ENCODE results near the gene MGAT4C.

Gene MGAT4C

DNA sequence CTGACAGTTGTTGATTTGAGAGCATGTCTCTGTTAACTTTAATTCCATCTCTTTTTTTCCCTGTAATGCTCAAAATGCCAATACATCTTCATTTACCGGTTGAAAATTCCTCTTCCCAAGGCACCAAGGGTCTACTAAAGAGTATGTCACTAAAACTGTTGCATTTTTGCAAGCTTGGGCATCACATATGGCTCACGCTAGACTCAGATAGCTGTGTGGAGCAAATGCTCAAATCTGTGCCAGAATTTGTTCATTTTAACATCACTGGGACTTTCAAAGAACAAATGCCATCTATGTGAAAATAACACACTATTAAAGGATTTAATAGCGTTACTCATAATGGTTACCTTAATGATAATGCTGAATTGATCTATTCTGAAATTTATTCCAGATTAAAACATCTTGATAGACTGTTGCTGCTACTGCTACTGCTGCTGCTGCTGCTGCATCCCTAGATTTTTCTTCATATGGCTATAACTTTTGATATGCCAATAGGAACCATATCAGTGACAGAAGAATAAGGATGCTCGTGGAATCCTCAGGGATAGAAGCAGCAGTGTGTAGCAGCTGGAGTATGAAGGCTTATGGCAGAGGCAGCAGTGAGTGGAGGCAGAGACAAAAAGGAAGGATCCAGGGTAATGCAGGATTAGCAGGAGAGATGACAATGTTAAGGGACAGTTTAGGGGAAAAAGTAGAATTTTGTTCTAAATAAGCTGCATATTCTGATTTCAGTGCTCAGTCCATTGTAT, 57.3 kb downstream of the MGAT4C start:
- no peak for ATAC-seq
- no peak for TF ChIP-seq RARB (CRISPR knock-in tag; IDR thresholded peaks at IDR 0.05)
- TF ChIP-seq PPARA (CRISPR knock-in tag; IDR thresholded peaks at IDR 0.05; ENCODE audit: borderline replicate concordance), result no peak
- TF ChIP-seq ESRRG (CRISPR knock-in tag; IDR thresholded peaks at IDR 0.05), result no peak
- no peak for TF ChIP-seq ISL1 (CRISPR knock-in tag; IDR thresholded peaks at IDR 0.05)
- no peak for TF ChIP-seq ZNF565 (CRISPR knock-in tag; conservative IDR thresholded peaks at IDR 0.05; ENCODE audit: low read depth)
- no peak for TF ChIP-seq TCF4 (CRISPR knock-in tag; IDR thresholded peaks at IDR 0.05; ENCODE audit: borderline replicate concordance)
- TF ChIP-seq ZFP3 (CRISPR knock-in tag; IDR thresholded peaks at IDR 0.05), result no peak
- no peak for TF ChIP-seq BACH2 (CRISPR knock-in tag; IDR thresholded peaks at IDR 0.05; ENCODE audit: borderline replicate concordance)
- no peak for TF ChIP-seq SNAI2 (CRISPR knock-in tag; IDR thresholded peaks at IDR 0.05)
- no peak for TF ChIP-seq ZC3H10 (CRISPR knock-in tag; IDR thresholded peaks at IDR 0.05)
- TF ChIP-seq CSDC2 (CRISPR knock-in tag; IDR thresholded peaks at IDR 0.05), result no peak
- TF ChIP-seq ZNF8 (CRISPR knock-in tag; IDR thresholded peaks at IDR 0.05), result no peak
- TF ChIP-seq, protein P1, sequence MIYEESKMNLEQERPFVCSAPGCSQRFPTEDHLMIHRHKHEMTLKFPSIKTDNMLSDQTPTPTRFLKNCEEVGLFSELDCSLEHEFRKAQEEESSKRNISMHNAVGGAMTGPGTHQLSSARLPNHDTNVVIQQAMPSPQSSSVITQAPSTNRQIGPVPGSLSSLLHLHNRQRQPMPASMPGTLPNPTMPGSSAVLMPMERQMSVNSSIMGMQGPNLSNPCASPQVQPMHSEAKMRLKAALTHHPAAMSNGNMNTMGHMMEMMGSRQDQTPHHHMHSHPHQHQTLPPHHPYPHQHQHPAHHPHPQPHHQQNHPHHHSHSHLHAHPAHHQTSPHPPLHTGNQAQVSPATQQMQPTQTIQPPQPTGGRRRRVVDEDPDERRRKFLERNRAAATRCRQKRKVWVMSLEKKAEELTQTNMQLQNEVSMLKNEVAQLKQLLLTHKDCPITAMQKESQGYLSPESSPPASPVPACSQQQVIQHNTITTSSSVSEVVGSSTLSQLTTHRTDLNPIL (CRISPR knock-in tag; IDR thresholded peaks at IDR 0.05; ENCODE audit: low read depth), result no peak
- no peak for TF ChIP-seq GLIS3 (CRISPR knock-in tag; IDR thresholded peaks at IDR 0.05)
- TF ChIP-seq, protein P2, sequence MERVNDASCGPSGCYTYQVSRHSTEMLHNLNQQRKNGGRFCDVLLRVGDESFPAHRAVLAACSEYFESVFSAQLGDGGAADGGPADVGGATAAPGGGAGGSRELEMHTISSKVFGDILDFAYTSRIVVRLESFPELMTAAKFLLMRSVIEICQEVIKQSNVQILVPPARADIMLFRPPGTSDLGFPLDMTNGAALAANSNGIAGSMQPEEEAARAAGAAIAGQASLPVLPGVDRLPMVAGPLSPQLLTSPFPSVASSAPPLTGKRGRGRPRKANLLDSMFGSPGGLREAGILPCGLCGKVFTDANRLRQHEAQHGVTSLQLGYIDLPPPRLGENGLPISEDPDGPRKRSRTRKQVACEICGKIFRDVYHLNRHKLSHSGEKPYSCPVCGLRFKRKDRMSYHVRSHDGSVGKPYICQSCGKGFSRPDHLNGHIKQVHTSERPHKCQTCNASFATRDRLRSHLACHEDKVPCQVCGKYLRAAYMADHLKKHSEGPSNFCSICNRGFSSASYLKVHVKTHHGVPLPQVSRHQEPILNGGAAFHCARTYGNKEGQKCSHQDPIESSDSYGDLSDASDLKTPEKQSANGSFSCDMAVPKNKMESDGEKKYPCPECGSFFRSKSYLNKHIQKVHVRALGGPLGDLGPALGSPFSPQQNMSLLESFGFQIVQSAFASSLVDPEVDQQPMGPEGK (CRISPR knock-in tag; IDR thresholded peaks at IDR 0.05; ENCODE audit: borderline replicate concordance), result no peak
- TF ChIP-seq, protein P3, sequence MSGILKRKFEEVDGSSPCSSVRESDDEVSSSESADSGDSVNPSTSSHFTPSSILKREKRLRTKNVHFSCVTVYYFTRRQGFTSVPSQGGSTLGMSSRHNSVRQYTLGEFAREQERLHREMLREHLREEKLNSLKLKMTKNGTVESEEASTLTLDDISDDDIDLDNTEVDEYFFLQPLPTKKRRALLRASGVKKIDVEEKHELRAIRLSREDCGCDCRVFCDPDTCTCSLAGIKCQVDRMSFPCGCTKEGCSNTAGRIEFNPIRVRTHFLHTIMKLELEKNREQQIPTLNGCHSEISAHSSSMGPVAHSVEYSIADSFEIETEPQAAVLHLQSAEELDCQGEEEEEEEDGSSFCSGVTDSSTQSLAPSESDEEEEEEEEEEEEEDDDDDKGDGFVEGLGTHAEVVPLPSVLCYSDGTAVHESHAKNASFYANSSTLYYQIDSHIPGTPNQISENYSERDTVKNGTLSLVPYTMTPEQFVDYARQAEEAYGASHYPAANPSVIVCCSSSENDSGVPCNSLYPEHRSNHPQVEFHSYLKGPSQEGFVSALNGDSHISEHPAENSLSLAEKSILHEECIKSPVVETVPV (CRISPR knock-in tag; IDR thresholded peaks at IDR 0.05), result no peak
- TF ChIP-seq, protein P4, sequence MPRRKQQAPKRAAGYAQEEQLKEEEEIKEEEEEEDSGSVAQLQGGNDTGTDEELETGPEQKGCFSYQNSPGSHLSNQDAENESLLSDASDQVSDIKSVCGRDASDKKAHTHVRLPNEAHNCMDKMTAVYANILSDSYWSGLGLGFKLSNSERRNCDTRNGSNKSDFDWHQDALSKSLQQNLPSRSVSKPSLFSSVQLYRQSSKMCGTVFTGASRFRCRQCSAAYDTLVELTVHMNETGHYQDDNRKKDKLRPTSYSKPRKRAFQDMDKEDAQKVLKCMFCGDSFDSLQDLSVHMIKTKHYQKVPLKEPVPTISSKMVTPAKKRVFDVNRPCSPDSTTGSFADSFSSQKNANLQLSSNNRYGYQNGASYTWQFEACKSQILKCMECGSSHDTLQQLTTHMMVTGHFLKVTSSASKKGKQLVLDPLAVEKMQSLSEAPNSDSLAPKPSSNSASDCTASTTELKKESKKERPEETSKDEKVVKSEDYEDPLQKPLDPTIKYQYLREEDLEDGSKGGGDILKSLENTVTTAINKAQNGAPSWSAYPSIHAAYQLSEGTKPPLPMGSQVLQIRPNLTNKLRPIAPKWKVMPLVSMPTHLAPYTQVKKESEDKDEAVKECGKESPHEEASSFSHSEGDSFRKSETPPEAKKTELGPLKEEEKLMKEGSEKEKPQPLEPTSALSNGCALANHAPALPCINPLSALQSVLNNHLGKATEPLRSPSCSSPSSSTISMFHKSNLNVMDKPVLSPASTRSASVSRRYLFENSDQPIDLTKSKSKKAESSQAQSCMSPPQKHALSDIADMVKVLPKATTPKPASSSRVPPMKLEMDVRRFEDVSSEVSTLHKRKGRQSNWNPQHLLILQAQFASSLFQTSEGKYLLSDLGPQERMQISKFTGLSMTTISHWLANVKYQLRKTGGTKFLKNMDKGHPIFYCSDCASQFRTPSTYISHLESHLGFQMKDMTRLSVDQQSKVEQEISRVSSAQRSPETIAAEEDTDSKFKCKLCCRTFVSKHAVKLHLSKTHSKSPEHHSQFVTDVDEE (CRISPR knock-in tag; IDR thresholded peaks at IDR 0.05), result no peak
- no peak for TF ChIP-seq TOX (CRISPR knock-in tag; IDR thresholded peaks at IDR 0.05; ENCODE audit: borderline replicate concordance)
- TF ChIP-seq OSR1 (CRISPR knock-in tag; IDR thresholded peaks at IDR 0.05), result no peak

DNA sequence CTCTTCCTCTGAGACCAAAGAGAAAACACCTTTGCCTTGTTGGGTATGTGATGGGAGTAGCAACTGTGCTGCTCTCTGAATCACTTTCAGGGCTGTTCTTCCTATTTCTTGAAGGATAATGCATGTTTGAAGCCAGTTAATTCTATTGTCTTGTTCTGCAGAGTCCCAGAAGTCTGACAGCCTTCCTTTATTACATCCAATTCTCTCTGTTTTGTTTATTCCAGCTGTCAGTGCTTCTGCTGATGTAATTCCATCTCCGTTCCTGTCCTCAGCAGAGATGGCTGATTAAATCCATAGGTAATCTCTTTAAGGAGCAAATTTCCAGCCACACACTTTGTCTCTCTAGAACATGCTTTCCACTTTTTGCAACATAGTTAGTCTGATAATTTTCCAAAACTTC, 59.7 kb downstream of the MGAT4C start:
- TF ChIP-seq ZC3H10 (CRISPR knock-in tag; IDR thresholded peaks at IDR 0.05) (no peak), ISL1 (CRISPR knock-in tag; IDR thresholded peaks at IDR 0.05) (peak; percentile 71), TCF4 (CRISPR knock-in tag; IDR thresholded peaks at IDR 0.05; ENCODE audit: borderline replicate concordance) (peak; percentile 74; the same call in 1 of the 2 replicates)
- TF ChIP-seq, protein P2 (CRISPR knock-in tag; IDR thresholded peaks at IDR 0.05; ENCODE audit: borderline replicate concordance), result no peak
- TF ChIP-seq, protein P4 (CRISPR knock-in tag; IDR thresholded peaks at IDR 0.05), result peak; percentile 65; the same call in 1 of the 2 replicates
- ATAC-seq, result peak; percentile 61; the same call in 1 of the 3 replicates
